HG03354 (cell line): ENCODE results near the gene CACNA1G.

Experiments
- ATAC-seq: cut with Tn5 transposase; IDR thresholded peaks from one replicate; pipeline ENCODE4 v1.9.1; 2021; ENCODE audit warnings: mild to moderate bottlenecking; ENCODE audit not compliant: unreplicated experiment, poor library complexity, severe bottlenecking

The CACNA1G gene

GRCh38 chr17:50602836-50603235 lies 42.3 kb downstream of the CACNA1G start:
- no peak for ATAC-seq

- ATAC-seq, result no peak
Observed at GRCh38 chr17:50603340-50603739, 42.8 kb downstream of the CACNA1G start.

GRCh38 chr17:50604513-50604912 lies 44.0 kb downstream of the CACNA1G start:
- no peak for ATAC-seq

GRCh38 chr17:50605429-50605828 lies 44.9 kb downstream of the CACNA1G start:
- no peak for ATAC-seq

GRCh38 chr17:50607522-50608175 lies 47.1 kb downstream of the CACNA1G start:
- ATAC-seq, result no peak

GRCh38 chr17:50608700-50609379 lies 48.3 kb downstream of the CACNA1G start:
- ATAC-seq, result no peak

GRCh38 chr17:50609380-50610074 lies 49.0 kb downstream of the CACNA1G start:
- no peak for ATAC-seq

GRCh38 chr17:50611634-50612033 lies 51.1 kb downstream of the CACNA1G start:
- no peak for ATAC-seq

GRCh38 chr17:50612281-50612680 lies 51.8 kb downstream of the CACNA1G start:
- ATAC-seq, result no peak

- no peak for ATAC-seq
Observed at GRCh38 chr17:50613007-50613992, 52.8 kb downstream of the CACNA1G start.

- no peak for ATAC-seq
Observed at GRCh38 chr17:50614471-50615051, 54.0 kb downstream of the CACNA1G start.

GRCh38 chr17:50615828-50616227 lies 55.3 kb downstream of the CACNA1G start:
- no peak for ATAC-seq

GRCh38 chr17:50618300-50618699 lies 57.8 kb downstream of the CACNA1G start:
- ATAC-seq, result no peak

- no peak for ATAC-seq
Observed at GRCh38 chr17:50618941-50619340, 58.4 kb downstream of the CACNA1G start.

GRCh38 chr17:50619489-50619888 lies 59.0 kb downstream of the CACNA1G start:
- ATAC-seq, result no peak

GRCh38 chr17:50620237-50620636 lies 59.7 kb downstream of the CACNA1G start:
- ATAC-seq, result no peak

- ATAC-seq, result no peak
Observed at GRCh38 chr17:50620858-50621257, 60.3 kb downstream of the CACNA1G start.

- no peak for ATAC-seq
Observed at GRCh38 chr17:50621574-50622031, 61.1 kb downstream of the CACNA1G start.

GRCh38 chr17:50624321-50624934 lies 63.9 kb downstream of the CACNA1G start:
- no peak for ATAC-seq
